Retinal pigment epithelial cell (primary cell): ENCODE results near the gene RAB21.

Experiments
- DNase-seq: peaks from one replicate; pipeline ENCODE4 v3.0.0-alpha.2; 2010; ENCODE audit warnings: low read depth
- H3K4me3 ChIP-seq: 2 replicates; pipeline ENCODE4 v1.5.1; 2011; ENCODE audit warnings: mild to moderate bottlenecking, low read length, control low read depth, moderate library complexity
- CTCF ChIP-seq: conservative IDR thresholded peaks from 2 replicates; pipeline ENCODE4 v1.5.1; 2011; ENCODE audit warnings: low read depth, low read length, control low read depth, inconsistent platforms

Gene RAB21

DNA sequence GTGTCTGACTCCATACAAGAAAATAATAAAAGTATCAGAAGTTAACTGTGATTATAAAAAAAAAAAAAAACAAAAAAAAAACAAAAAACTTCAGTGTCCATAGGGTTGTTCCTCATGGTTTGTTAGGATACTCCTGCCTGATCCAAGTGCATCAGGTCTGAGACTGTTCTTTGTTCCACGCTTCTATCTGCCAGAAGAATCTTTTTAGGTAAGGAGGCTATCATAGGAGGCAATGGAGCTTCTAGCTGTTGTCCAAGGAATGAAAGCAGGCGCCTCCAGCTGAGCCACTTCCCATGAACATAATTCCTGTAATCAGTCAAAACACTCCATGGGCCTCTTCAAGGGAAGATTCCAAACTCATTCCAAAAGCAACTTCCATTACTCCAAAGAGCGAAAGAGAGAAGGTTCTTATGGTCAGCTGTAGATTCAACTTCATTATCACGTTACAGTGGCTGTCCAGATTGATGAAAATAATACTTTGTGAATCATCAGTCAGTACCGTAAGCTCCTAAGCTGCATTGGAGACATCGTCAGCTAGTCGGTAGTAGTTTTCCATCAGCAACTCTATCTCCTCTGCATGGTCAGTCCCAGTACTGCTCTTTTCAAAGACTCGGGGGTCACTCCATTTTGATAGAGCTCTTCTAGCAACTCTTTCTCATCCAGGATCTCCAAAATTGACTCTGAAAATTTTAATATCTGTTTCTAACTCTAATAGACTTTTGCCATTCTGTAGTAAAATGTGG lies 94.6 kb downstream of the RAB21 start:
- DNase-seq, result no peak
- no peak overlapping the region for H3K4me3 ChIP-seq
- no peak for TF ChIP-seq CTCF
